RWPE2 (cell line): ENCODE results near the gene SCAMP1.

Experiments
- ATAC-seq: fragments of 200-7000 bp; cut with Tn5 transposase; 3 replicates; pipeline ENCODE4 v1.9.1; 2021; ENCODE audit warnings: low read depth
- DNase-seq: peaks from one replicate; pipeline ENCODE4 v3.0.0-alpha.2; 2020; ENCODE audit warnings: low spot score
- H3K27ac ChIP-seq: fragments of 450-650 bp; 2 replicates; pipeline ENCODE4 v1.5.1; 2017; ENCODE audit warnings: mild to moderate bottlenecking; ENCODE audit not compliant: poor library complexity, severe bottlenecking
- H3K27me3 ChIP-seq: fragments of 250-450 bp; sonication (Bioruptor Pico); 2 replicates; pipeline ENCODE4 v1.5.1; 2021; ENCODE audit warnings: mild to moderate bottlenecking, moderate library complexity; ENCODE audit not compliant: insufficient read depth, poor library complexity, severe bottlenecking
- H3K36me3 ChIP-seq: fragments of 250-450 bp; sonication (Bioruptor Pico); 2 replicates; pipeline ENCODE4 v1.5.1; 2020; ENCODE audit warnings: low read depth, mild to moderate bottlenecking, moderate library complexity
- H3K4me1 ChIP-seq: fragments of 250-450 bp; sonication (Bioruptor Pico); 2 replicates; pipeline ENCODE4 v1.5.1; 2021; ENCODE audit warnings: mild to moderate bottlenecking, moderate library complexity; ENCODE audit not compliant: insufficient read depth, poor library complexity, severe bottlenecking
- H3K4me3 ChIP-seq: fragments of 250-450 bp; sonication (Bioruptor Pico); 2 replicates; pipeline ENCODE4 v1.5.1; 2021; ENCODE audit warnings: mild to moderate bottlenecking, moderate library complexity; ENCODE audit not compliant: severe bottlenecking
- H3K9me3 ChIP-seq: fragments of 250-450 bp; sonication (Bioruptor Pico); 2 replicates; pipeline ENCODE4 v1.5.1; 2021; ENCODE audit warnings: mild to moderate bottlenecking, moderate library complexity; ENCODE audit not compliant: severe bottlenecking
- CTCF ChIP-seq: fragments of 450-650 bp; IDR thresholded peaks from one replicate; pipeline ENCODE4 v1.5.1; 2017; ENCODE audit warnings: mild to moderate bottlenecking, moderate library complexity; ENCODE audit not compliant: poor library complexity, severe bottlenecking

SCAMP1 gene

GRCh38 chr5:78323241-78323640 is 37.2 kb upstream of the SCAMP1 start:
- Histone ChIP-seq H3K4me1 (peaks cover 13% of the 10 kb centered on the region), H3K9me3 (no peaks in the 10 kb centered on the region), H3K4me3 (no peak overlapping the region), H3K36me3 (no peaks in the 10 kb centered on the region), H3K27ac (no peak overlapping the region), H3K27me3 (no peaks in the 10 kb centered on the region)
- ATAC-seq (no peak), DNase-seq (no peak)
- no peak for TF ChIP-seq CTCF

GRCh38 chr5:78326930-78327329 is 33.5 kb upstream of the SCAMP1 start:
- no peaks in the 10 kb centered on the region for H3K9me3 ChIP-seq
- peaks cover 21% of the 10 kb centered on the region for H3K4me1 ChIP-seq
- ATAC-seq (no peak), DNase-seq (no peak)
- TF ChIP-seq CTCF, result no peak
- H3K36me3 ChIP-seq, result no peaks in the 10 kb centered on the region
- no peak overlapping the region for H3K4me3 ChIP-seq
- H3K27me3 ChIP-seq, result no peaks in the 10 kb centered on the region
- peak overlapping the region; percentile 69 for H3K27ac ChIP-seq

- Histone ChIP-seq H3K4me1 (peaks cover 21% of the 10 kb centered on the region), H3K4me3 (no peak overlapping the region), H3K9me3 (no peaks in the 10 kb centered on the region), H3K36me3 (no peaks in the 10 kb centered on the region), H3K27ac (peak overlapping the region; percentile 69), H3K27me3 (no peaks in the 10 kb centered on the region)
- peak; percentile 70 for DNase-seq
- TF ChIP-seq CTCF, result no peak
- ATAC-seq, result peak; percentile 96
Observed at GRCh38 chr5:78327761-78328510, 32.5 kb upstream of the SCAMP1 start.

GRCh38 chr5:78328585-78329173 is 31.7 kb upstream of the SCAMP1 start:
- Histone ChIP-seq H3K4me1 (peaks cover 21% of the 10 kb centered on the region), H3K36me3 (no peaks in the 10 kb centered on the region), H3K27me3 (no peaks in the 10 kb centered on the region), H3K4me3 (no peak overlapping the region), H3K9me3 (no peaks in the 10 kb centered on the region), H3K27ac (peak overlapping the region; percentile 69)
- DNase-seq, result no peak
- TF ChIP-seq CTCF, result no peak
- ATAC-seq, result no peak

- TF ChIP-seq CTCF, result no peak
- H3K4me1 ChIP-seq, result peaks cover 21% of the 10 kb centered on the region
- ATAC-seq (no peak), DNase-seq (no peak)
- no peaks in the 10 kb centered on the region for H3K36me3 ChIP-seq
- no peak overlapping the region for H3K27ac ChIP-seq
- H3K27me3 ChIP-seq, result no peaks in the 10 kb centered on the region
- H3K9me3 ChIP-seq, result no peaks in the 10 kb centered on the region
- no peak overlapping the region for H3K4me3 ChIP-seq
Observed at GRCh38 chr5:78331523-78332080, 28.8 kb upstream of the SCAMP1 start.
